Activated naive CD8-positive, alpha-beta T cell (primary cell): ENCODE data around the gene NPAS1.

ENCODE experiments used
- H3K27ac Mint-ChIP-seq: one replicate; pipeline ENCODE4 v1.8.0; 2021; ENCODE audit warnings: mixed read lengths
- H3K27me3 Mint-ChIP-seq: one replicate; pipeline ENCODE4 v1.8.0; 2021; ENCODE audit warnings: mixed read lengths
- H3K36me3 Mint-ChIP-seq: one replicate; pipeline ENCODE4 v1.8.0; 2021; ENCODE audit warnings: mixed read lengths
- H3K4me1 Mint-ChIP-seq: one replicate; pipeline ENCODE4 v1.8.0; 2021; ENCODE audit warnings: low read depth, mixed read lengths
- H3K4me3 Mint-ChIP-seq: one replicate; pipeline ENCODE4 v1.8.0; 2021; ENCODE audit warnings: mild to moderate bottlenecking, mixed read lengths
- H3K9me3 Mint-ChIP-seq: one replicate; pipeline ENCODE4 v1.8.0; 2021; ENCODE audit warnings: low read depth, mixed read lengths

The NPAS1 gene

DNA sequence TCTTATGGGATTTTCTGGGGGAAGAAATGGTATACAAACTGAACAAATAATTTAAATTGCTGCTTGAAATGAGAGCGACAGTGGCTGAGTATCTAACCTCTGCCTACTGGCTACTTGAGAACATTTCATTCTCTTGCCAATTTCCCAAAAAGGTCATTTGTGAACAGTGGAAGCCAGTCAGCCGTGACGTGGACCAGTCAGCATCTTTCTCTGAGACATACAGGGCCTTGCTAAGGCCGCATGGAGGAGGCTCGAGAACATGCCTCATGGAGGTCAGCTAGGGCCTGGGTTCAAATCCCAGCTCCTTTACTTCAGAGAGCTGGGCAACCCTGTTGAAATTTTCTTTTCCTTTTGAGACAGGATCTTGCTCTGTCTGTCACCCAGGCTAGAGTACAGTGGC is 73.6 kb downstream of the NPAS1 start:
- Mint-ChIP-seq H3K9me3 (no peaks in the 10 kb centered on the region), H3K4me1 (peaks cover 45% of the 10 kb centered on the region), H3K4me3 (no peak overlapping the region), H3K27ac (peak overlapping the region; percentile 81), H3K36me3 (peaks cover 7% of the 10 kb centered on the region), H3K27me3 (no peaks in the 10 kb centered on the region)

GRCh38 chr19:47093841-47094240 is 74.2 kb downstream of the NPAS1 start:
- H3K27ac Mint-ChIP-seq, result peak overlapping the region; percentile 81
- no peak overlapping the region for H3K4me3 Mint-ChIP-seq
- peaks cover 49% of the 10 kb centered on the region for H3K4me1 Mint-ChIP-seq

DNA sequence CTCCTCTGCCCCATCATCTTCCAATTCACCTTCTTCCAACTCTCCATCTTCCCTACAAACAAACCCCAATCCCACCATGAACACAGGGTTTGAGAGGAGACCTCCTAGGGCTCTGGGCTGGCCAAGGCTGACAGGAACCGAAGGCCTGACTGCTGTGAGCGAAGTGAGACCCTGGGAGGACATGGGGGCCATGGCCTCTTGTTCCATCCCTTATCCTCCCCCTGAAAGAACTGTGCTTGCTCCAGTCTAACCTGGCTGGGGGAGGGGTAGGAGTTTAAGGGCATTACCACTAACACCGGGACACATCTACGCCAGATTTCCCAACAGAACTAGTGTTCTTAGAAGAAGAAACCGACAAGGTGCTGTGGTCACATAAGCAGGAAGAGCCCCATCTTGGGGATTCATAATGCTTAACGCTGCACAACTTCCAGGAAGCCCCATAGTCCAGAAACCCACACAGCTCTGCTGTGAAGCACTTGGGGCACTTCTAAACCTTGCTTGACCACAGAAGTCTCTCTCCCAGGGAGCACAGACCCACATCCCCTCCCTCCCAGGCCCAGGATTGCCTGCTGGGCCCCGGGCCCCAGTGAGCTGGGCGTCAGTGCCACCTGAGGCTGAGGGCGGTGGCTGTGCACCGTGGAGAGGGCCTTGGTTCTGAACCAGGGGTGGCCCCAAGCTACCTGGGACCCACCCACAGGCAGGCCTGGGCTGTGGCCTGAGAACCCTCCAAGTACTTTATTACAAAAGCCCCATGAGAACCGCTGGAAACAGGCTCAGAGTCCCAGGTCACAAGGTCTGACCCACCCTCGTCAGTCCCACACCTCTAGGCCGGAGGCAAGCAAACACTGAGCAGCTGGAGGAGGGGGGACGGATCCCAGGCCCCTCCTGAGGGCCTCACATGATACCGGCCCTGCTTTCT is 75.2 kb downstream of the NPAS1 start:
- no peaks in the 10 kb centered on the region for H3K27me3 Mint-ChIP-seq
- peak overlapping the region; percentile 92 for H3K27ac Mint-ChIP-seq
- H3K9me3 Mint-ChIP-seq, result no peaks in the 10 kb centered on the region
- peaks cover 57% of the 10 kb centered on the region for H3K4me1 Mint-ChIP-seq
- H3K36me3 Mint-ChIP-seq, result peaks cover 7% of the 10 kb centered on the region
- peak overlapping the region; percentile 63 for H3K4me3 Mint-ChIP-seq

More at GRCh38 chr19:47093841-47094240, 74.2 kb downstream of the NPAS1 start:
- peaks cover 7% of the 10 kb centered on the region for H3K36me3 Mint-ChIP-seq
- no peaks in the 10 kb centered on the region for H3K9me3 Mint-ChIP-seq
- no peaks in the 10 kb centered on the region for H3K27me3 Mint-ChIP-seq
